IPS-NIHi7 (cell line): ENCODE data around the gene DLGAP1.
"Not testable (repeated sequence)": the region's sequence is repeated elsewhere in the genome, so short reads cannot be mapped to it uniquely, and the experiment has no call there.

Experiments
- DNase-seq: peaks from one replicate; pipeline ENCODE4 v3.0.0; 2012; ENCODE audit warnings: mixed read lengths; ENCODE audit errors: extremely low spot score

The DLGAP1 gene

GRCh38 chr18:3604498-3605408 is 850.4 kb downstream of the DLGAP1 start:
- DNase-seq: no peak

- no peak for DNase-seq
Observed at GRCh38 chr18:3604235-3604497, 850.9 kb downstream of the DLGAP1 start.

GRCh38 chr18:3603421-3604234 is 851.5 kb downstream of the DLGAP1 start:
- DNase-seq: peak; percentile 50

GRCh38 chr18:3601106-3601755 is 853.9 kb downstream of the DLGAP1 start:
- not testable (repeated sequence) for DNase-seq

GRCh38 chr18:3599861-3600260 is 855.2 kb downstream of the DLGAP1 start:
- no peak for DNase-seq

GRCh38 chr18:3599195-3599594 is 855.9 kb downstream of the DLGAP1 start:
- no peak for DNase-seq

GRCh38 chr18:3598581-3598980 is 856.5 kb downstream of the DLGAP1 start:
- no peak for DNase-seq

GRCh38 chr18:3597409-3598357 is 857.4 kb downstream of the DLGAP1 start:
- no peak for DNase-seq

- no peak for DNase-seq
Observed at GRCh38 chr18:3596637-3597384, 858.3 kb downstream of the DLGAP1 start.

- DNase-seq: no peak
Observed at GRCh38 chr18:3596324-3596636, 858.8 kb downstream of the DLGAP1 start.

GRCh38 chr18:3595369-3596273 is 859.5 kb downstream of the DLGAP1 start:
- no peak for DNase-seq

- DNase-seq: no peak
Observed at GRCh38 chr18:3594760-3595368, 860.2 kb downstream of the DLGAP1 start.

- DNase-seq: peak; percentile 73
Observed at GRCh38 chr18:3593904-3594759, 861.0 kb downstream of the DLGAP1 start.

GRCh38 chr18:3593381-3593903 is 861.7 kb downstream of the DLGAP1 start:
- DNase-seq: no peak

- DNase-seq: no peak
Observed at GRCh38 chr18:3592864-3593263, 862.2 kb downstream of the DLGAP1 start.

- DNase-seq: no peak
Observed at GRCh38 chr18:3590096-3590630, 864.9 kb downstream of the DLGAP1 start.

- DNase-seq: peak; percentile 85
Observed at GRCh38 chr18:3585656-3586509, 869.2 kb downstream of the DLGAP1 start.
